GM23338 (cell line): ENCODE data around the gene AAMDC. TPM values are rescaled to one million over a fixed set of nuclear protein-coding genes. Genes with fewer than 3 reads are reported as not detected.
A peak's percentile ranks its signal among the peaks of the same experiment; 100 is the strongest.

Experiments
- ATAC-seq: fragments of 200-7000 bp; cut with Tn5 transposase; 3 replicates; pipeline ENCODE4 v1.9.1; 2020
- DNase-seq: peaks from one replicate; pipeline ENCODE4 v3.0.0-alpha.2; 2015; ENCODE audit warnings: low spot score
- H2AFZ ChIP-seq: fragments of 200-600 bp; sonication (generic); 2 replicates; pipeline ENCODE4 v1.8.0; 2016; ENCODE audit warnings: antibody characterized with exemption, mild to moderate bottlenecking, moderate library complexity
- H3F3A ChIP-seq: fragments of 200-600 bp; sonication (generic); replicated peaks from 2 replicates; pipeline ENCODE4 v1.8.0; 2017; ENCODE audit warnings: antibody characterized with exemption, mixed run types, low read depth
- H3K27ac ChIP-seq: fragments of 200-600 bp; sonication (generic); 2 replicates; pipeline ENCODE4 v1.6.1; 2016; ENCODE audit warnings: low read depth
- H3K27me3 ChIP-seq: fragments of 200-600 bp; sonication (generic); 2 replicates; pipeline ENCODE4 v1.8.0; 2016; ENCODE audit warnings: mild to moderate bottlenecking, mixed run types, moderate library complexity; ENCODE audit not compliant: insufficient read depth
- H3K36me3 ChIP-seq: fragments of 200-600 bp; sonication (generic); 2 replicates; pipeline ENCODE4 v1.8.0; 2016; ENCODE audit warnings: mild to moderate bottlenecking; ENCODE audit not compliant: insufficient read depth
- H3K4me1 ChIP-seq: fragments of 200-600 bp; sonication (generic); 2 replicates; pipeline ENCODE4 v1.8.0; 2016; ENCODE audit warnings: mild to moderate bottlenecking, moderate library complexity; ENCODE audit not compliant: insufficient read depth
- H3K4me2 ChIP-seq: fragments of 200-600 bp; sonication (generic); 2 replicates; pipeline ENCODE4 v1.7.1; 2017; ENCODE audit warnings: mixed run types
- H3K4me3 ChIP-seq: fragments of 200-600 bp; sonication (generic); 2 replicates; pipeline ENCODE4 v1.6.1; 2016; ENCODE audit warnings: mixed run types
- H3K79me2 ChIP-seq: fragments of 200-600 bp; sonication (generic); replicated peaks from 2 replicates; pipeline ENCODE4 v1.8.0; 2017; ENCODE audit warnings: mild to moderate bottlenecking; ENCODE audit not compliant: insufficient read depth
- H3K9me2 ChIP-seq: fragments of 200-600 bp; sonication (generic); 2 replicates; pipeline ENCODE4 v1.8.0; 2017; ENCODE audit not compliant: insufficient read depth
- H4K20me1 ChIP-seq: fragments of 200-600 bp; sonication (generic); replicated peaks from 2 replicates; pipeline ENCODE4 v1.8.0; 2017; ENCODE audit warnings: mild to moderate bottlenecking; ENCODE audit not compliant: insufficient read depth
- H3K27ac Mint-ChIP-seq: 2 replicates; pipeline ENCODE4 v1.8.0; 2020; ENCODE audit warnings: inconsistent platforms, mild to moderate bottlenecking, moderate library complexity, mixed read lengths
- H3K27me3 Mint-ChIP-seq: 3 replicates; pipeline ENCODE4 v1.8.0; 2022; ENCODE audit warnings: low read depth, mild to moderate bottlenecking, moderate library complexity, mixed read lengths, inconsistent platforms; ENCODE audit not compliant: insufficient read depth, poor library complexity
- H3K36me3 Mint-ChIP-seq: 3 replicates; pipeline ENCODE4 v1.8.0; 2021; ENCODE audit warnings: low read depth, mild to moderate bottlenecking, inconsistent platforms, moderate library complexity, mixed read lengths
- H3K4me1 Mint-ChIP-seq: 3 replicates; pipeline ENCODE4 v1.8.0; 2020; ENCODE audit warnings: mild to moderate bottlenecking, inconsistent platforms, mixed read lengths
- H3K4me3 Mint-ChIP-seq: 3 replicates; pipeline ENCODE4 v1.8.0; 2021; ENCODE audit warnings: moderate library complexity, mild to moderate bottlenecking, inconsistent platforms, mixed read lengths
- H3K9me3 Mint-ChIP-seq: 3 replicates; pipeline ENCODE4 v1.8.0; 2020; ENCODE audit warnings: moderate library complexity, mild to moderate bottlenecking, inconsistent platforms, mixed read lengths
- CREB1 ChIP-seq: fragments of 250-450 bp; sonication (Bioruptor Pico); IDR thresholded peaks from 2 replicates; pipeline ENCODE4 v1.5.0; 2020; ENCODE audit warnings: low read depth, mild to moderate bottlenecking, moderate library complexity
- CTCF ChIP-seq, 2 experiments: fragments of 200-600 bp in 1 of 2; sonication (generic) in 1 of 2; conservative IDR thresholded peaks; 2 replicates each; pipeline versions ENCODE4 v1.5.1 to v1.6.1; 2016 to 2017; ENCODE audit warnings: antibody characterized with exemption in 2 of 2, low read depth in 2 of 2, mild to moderate bottlenecking in 2 of 2, moderate library complexity in 1 of 2
- EZH2 ChIP-seq: fragments of 200-600 bp; sonication (generic); IDR thresholded peaks from one replicate; pipeline ENCODE4 v1.8.0; 2017; ENCODE audit warnings: antibody characterized with exemption, mild to moderate bottlenecking, low read depth; ENCODE audit not compliant: unreplicated experiment
- EZH2phosphoT487 ChIP-seq: fragments of 200-600 bp; sonication (generic); IDR thresholded peaks from one replicate; pipeline ENCODE4 v1.8.1; 2018; ENCODE audit warnings: antibody characterized with exemption; ENCODE audit not compliant: unreplicated experiment
- JUNB ChIP-seq: IDR thresholded peaks from one replicate; pipeline ENCODE4 v1.6.1; 2016; ENCODE audit warnings: antibody characterized with exemption; ENCODE audit not compliant: unreplicated experiment
- NANOG ChIP-seq: IDR thresholded peaks from 2 replicates; pipeline ENCODE4 v1.6.1; 2016; ENCODE audit warnings: antibody characterized with exemption, borderline replicate concordance
- REST ChIP-seq: IDR thresholded peaks from one replicate; pipeline ENCODE4 v1.6.1; 2018; ENCODE audit warnings: antibody characterized with exemption; ENCODE audit not compliant: unreplicated experiment
- ZNF331 ChIP-seq: fragments of 250-450 bp; sonication (Bioruptor Pico); IDR thresholded peaks from 2 replicates; pipeline ENCODE4 v1.5.0; 2020; ENCODE audit warnings: low read depth, mild to moderate bottlenecking, moderate library complexity
- ZNF462 ChIP-seq: fragments of 250-450 bp; sonication (Bioruptor Pico); IDR thresholded peaks from 2 replicates; pipeline ENCODE4 v1.5.0; 2020; ENCODE audit warnings: mild to moderate bottlenecking, moderate library complexity
- polyA plus RNA-seq: library from polyadenylated mRNA; unstranded; fragments of >200 nt; fragmentation: Nextera tagmentation; extraction: Ambion mirVana; gene quantifications from 2 replicates; pipeline ENCODE4 v1.2.1, GENCODE V29; 2016
- total RNA-seq: library from RNA; depleted of rRNA; stranded (reverse); fragments of >200 nt; shearing (Covaris generic); gene quantifications from 2 replicates; pipeline ENCODE4 v1.2.3, GENCODE V29; 2014

The AAMDC gene
- total and polyA plus RNA-seq, 2 experiments from 2014 or later: 5.3 to 50.2 TPM

GRCh38 chr11:77851503-77851902 lies 30.6 kb downstream of the AAMDC start (continued):
- TF ChIP-seq ZNF462 (no peak), JUNB (no peak)

GRCh38 chr11:77854838-77855237 lies 33.9 kb downstream of the AAMDC start:
- H3K9me2 ChIP-seq: peaks cover 5% of the 10 kb centered on the region; the same call in 1 of the 2 replicates
- H2AFZ ChIP-seq: no peak overlapping the region
- H4K20me1 ChIP-seq: no peaks in the 10 kb centered on the region
- Mint-ChIP-seq H3K4me3 (no peak overlapping the region), H3K4me1 (no peaks in the 10 kb centered on the region), H3K27me3 (peaks cover 6% of the 10 kb centered on the region), H3K9me3 (peaks cover 49% of the 10 kb centered on the region), H3K36me3 (peaks cover 60% of the 10 kb centered on the region), H3K27ac (no peak overlapping the region)
- no peaks in the 10 kb centered on the region for H3K79me2 ChIP-seq
- H3F3A ChIP-seq: no peaks in the 10 kb centered on the region
- H3K4me2 ChIP-seq: no peak overlapping the region
- H3K4me1 ChIP-seq: no peaks in the 10 kb centered on the region
- ATAC-seq: no peak
- no peaks in the 10 kb centered on the region for H3K27me3 ChIP-seq
- peaks cover 6% of the 10 kb centered on the region for H3K36me3 ChIP-seq
- peak; percentile 16 for DNase-seq
- no peak overlapping the region for H3K4me3 ChIP-seq
- no peak overlapping the region for H3K27ac ChIP-seq
- no peak for TF ChIP-seq EZH2phosphoT487
- no peak for TF ChIP-seq ZNF331 (CRISPR knock-in tag)
- TF ChIP-seq REST: no peak
- no peak for TF ChIP-seq CREB1
- no peak for TF ChIP-seq CTCF (conservative IDR thresholded peaks at IDR 0.05; ENCODE audit: low read depth in 2 of 2)
- TF ChIP-seq NANOG: no peak
- TF ChIP-seq EZH2: no peak
